ENCODE data around the gene RND2.

RND2 gene

DNA sequence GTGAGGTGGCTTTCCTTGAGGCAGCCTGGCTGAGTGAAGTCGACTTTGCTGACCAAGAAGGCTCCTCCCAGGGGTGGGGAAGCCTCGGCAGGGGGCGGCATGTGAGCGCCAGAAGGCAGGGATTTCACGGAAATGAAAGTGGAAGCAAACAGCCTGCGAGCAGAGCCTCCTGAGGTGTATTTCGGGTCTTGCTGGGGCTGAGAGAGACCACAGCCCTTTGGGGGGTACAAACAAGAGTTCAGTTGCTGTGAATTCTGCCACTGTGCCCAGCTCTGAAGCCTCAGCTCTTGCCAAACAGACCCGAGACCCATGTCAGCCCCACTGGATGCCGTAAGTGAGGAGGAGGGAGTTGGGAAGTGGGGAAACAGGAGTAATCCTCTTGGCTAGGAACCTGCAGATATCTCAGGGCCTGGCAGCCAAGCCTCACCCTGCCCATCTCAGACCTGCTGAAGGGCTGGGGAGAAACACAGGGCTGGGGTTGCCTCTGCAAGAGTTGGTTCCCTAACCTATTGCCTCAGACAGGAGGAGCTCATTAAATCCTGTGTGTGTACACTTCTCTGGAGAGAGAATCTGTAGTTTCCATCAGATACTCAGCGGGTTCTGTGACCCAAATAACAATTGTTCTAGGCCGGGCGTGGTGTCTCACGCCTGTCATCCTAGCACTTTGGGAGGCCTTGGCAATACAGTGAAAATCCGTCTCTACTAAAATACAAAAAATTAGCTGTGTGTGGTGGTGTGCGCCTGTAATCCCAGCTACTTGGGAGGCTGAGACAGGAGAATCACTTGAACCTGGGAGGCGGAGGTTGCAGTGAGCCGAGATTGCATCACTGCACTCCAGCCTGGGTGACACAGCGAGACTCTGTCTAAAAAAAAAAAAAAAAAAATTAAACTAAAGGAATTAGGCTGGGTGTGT is 18.1 kb upstream of the RND2 start, which contains the start of gene IFI35:
TSS of gene IFI35 (plus strand) at position 146 of the 913 bp plus-strand sequence. CDS start at position 310, 164 bp downstream.
- peak; percentile 85 for DNase-seq

GRCh38 chr17:43010667-43011308 is 14.2 kb upstream of the RND2 start:
- DNase-seq: no peak

- DNase-seq: no peak
Measured at GRCh38 chr17:43011728-43012472, 13.1 kb upstream of the RND2 start.

- DNase-seq: no peak
Measured at GRCh38 chr17:43013296-43013695, 11.7 kb upstream of the RND2 start.

DNA sequence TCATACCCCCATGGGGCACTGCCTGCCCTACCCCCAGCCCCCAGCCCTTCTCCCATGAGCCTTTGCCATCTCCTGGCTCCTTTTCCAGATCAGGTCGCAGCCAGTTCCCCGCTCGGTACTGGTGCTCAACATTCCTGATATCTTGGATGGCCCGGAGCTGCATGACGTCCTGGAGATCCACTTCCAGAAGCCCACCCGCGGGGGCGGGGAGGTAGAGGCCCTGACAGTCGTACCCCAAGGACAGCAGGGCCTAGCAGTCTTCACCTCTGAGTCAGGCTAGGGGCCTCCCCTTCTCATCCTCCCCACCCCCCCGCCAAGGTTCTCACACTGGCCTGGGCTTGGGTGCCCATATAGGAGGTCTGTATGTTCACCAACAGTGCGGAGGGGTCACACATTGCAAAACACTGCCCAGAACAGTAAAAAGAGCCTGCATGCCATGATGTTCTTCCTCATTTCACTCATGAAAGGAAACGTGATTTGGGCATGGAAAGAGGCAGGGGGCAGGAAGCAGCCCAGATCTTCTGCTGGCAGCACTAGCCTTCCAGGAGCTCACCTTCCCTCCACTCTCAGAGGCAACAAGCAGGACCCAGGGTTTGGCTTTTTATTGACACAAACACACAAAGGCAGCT is 10.9 kb upstream of the RND2 start:
- DNase-seq: no peak

DNA sequence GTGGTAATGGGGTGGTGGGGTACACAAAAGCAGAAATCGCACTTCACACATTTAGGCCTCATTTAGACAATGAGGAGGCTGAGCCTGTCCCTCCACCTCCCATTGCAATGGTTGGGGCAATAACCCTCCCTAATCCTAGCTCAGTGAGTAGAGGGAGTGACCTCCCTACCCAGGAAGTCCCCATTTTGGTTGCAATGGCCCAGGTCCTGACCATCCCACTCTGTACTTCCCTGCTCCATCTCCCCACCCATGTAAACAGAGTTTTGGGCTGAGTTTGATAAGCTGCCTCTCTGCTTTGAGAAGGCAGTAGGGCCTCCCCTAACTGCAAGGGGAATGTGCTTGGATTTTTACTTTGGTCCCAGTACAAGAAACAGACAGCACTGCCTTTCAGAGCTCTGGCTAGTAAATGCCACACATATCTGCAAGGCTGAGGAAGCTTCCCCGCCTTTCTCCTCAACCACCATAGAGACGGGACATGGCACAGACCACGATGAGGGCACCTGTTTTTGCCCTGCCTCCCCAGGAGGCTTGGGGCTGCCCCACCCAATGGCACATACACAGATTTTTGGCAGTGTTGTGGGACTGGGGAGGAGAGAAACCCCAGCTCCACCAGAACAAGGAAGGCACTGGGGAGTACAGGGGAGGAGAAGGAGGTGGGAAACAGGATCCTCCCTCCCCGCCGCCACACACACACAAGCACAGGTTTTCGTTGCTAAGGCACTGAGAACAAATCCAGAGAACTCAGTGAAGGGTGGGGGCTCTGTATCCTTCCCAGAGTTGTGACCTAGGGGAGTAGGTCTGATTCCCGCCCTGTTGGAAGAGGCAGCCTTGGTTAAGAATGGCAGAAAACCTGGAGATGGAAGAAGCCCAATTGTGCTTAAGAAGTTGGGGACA is 10.1 kb upstream of the RND2 start:
- no peak for DNase-seq

GRCh38 chr17:43015579-43015978 is 9.5 kb upstream of the RND2 start:
- no peak for DNase-seq

GRCh38 chr17:43016216-43016615 is 8.8 kb upstream of the RND2 start:
- no peak for DNase-seq

DNA sequence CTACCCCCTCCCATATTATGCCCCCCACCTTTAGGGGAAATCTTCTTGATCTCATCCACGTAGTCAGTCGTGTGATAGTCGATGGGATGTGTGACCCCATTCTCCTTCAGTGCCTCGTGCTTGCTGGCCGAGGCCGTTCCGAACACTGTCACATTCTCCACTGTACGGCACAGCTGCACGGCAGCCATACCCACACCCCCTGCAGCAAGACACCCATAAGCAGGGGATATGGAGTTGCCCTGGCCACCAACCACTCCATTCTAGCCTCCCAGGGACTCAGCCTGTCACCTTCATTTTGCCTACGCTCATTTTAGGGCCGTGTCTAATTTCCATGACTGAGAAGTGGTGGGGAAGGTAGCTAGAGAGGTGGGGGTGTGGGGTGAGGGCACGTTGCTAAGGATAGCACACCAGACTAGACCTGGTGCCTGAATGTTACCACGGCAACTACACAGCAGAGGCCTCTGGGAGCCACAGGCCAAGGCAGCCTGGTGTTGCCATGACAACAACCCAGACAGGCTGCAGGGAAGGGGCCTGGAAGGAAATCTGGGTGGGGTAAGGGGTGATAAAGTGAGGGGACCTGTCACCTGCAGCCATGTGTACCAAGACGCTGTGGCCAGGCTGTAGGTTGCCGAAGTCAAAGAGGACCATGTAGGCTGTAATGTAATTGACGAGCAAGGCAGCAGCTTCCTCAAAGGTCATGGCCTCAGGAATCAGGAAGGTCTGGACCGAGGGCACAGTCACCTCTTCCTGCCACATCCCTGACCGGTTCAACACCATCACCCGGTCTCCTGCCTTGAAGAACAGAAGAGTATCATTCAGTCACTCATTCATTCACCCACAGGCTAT is 6.8 kb upstream of the RND2 start:
- no peak for DNase-seq

- DNase-seq: no peak
Measured at GRCh38 chr17:43018932-43019331, 6.1 kb upstream of the RND2 start.

DNA sequence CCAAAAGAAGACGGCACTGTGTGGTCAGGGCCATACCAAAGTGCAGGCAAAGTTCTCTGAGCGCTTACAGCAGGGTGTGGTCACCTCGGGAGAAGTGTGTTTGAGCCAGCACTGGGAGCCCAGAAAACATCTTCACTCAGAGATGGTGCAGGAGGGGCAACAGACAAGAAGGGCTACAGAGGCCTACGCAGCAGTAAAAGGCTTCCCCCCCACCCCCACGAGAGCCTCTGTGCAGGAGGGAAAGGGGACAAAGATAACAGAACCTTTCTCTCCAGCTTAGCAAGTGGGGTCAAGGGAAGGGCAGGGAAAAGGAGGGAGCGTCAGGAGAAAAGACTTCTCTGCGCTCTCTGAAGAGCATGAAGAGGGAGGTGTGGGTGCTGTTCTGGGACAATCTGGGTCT is 5.6 kb upstream of the RND2 start:
- no peak for DNase-seq

GRCh38 chr17:43020030-43020621 is 4.9 kb upstream of the RND2 start:
- DNase-seq: no peak

- DNase-seq: peak; percentile 17
Measured at GRCh38 chr17:43020789-43021740, 4.0 kb upstream of the RND2 start.

- peak; percentile 55 for DNase-seq
Measured at GRCh38 chr17:43021741-43022512, 3.1 kb upstream of the RND2 start, which contains the start of gene VAT1. Gene VAT1 (minus strand): TSS chr17:43022385. CDS start chr17:43022322, 63 bp downstream.

GRCh38 chr17:43025290-43025657 is 243 bp downstream of the RND2 start:
- no peak for DNase-seq

GRCh38 chr17:43025766-43026537 is 921 bp downstream of the RND2 start:
- no peak for DNase-seq

GRCh38 chr17:43026595-43026994 is 1.6 kb downstream of the RND2 start:
- no peak for DNase-seq
